Measurements from ENCODE around the gene HTR7. TPM values are rescaled to one million over a fixed set of nuclear protein-coding genes. Genes with fewer than 3 reads are reported as not detected.
"Not testable (repeated sequence)": the region's sequence is repeated elsewhere in the genome, so short reads cannot be mapped to it uniquely, and the experiment has no call there.

The HTR7 gene
- total RNA-seq, 1 donor from 2014 or later, result 1.8 TPM

GRCh38 chr10:90813594-90814365, 44.1 kb downstream of the HTR7 start:
- intact Hi-C loops (cut with DNase I), result no loop called here
- no peaks in the 10 kb centered on the region for H3K9me3 ChIP-seq
- TF ChIP-seq CTCF (IDR thresholded peaks at IDR 0.05), result no peak
- no peak overlapping the region for H3K27ac ChIP-seq
- H3K4me3 ChIP-seq, result no peak overlapping the region
- H3K27me3 ChIP-seq, result no peaks in the 10 kb centered on the region
- H3K4me1 ChIP-seq, result no peaks in the 10 kb centered on the region
- no peaks in the 10 kb centered on the region for H3K36me3 ChIP-seq
- DNase-seq (ENCODE audit: low spot score in 2 of 2), result no peak

- H3K27ac ChIP-seq; H3K4me3 ChIP-seq; H3K4me1 ChIP-seq; H3K27me3 ChIP-seq; H3K9me3 ChIP-seq; H3K36me3 ChIP-seq; DNase-seq (ENCODE audit: low spot score in 2 of 2); intact Hi-C loops (cut with DNase I): not testable (repeated sequence)
Observed at GRCh38 chr10:90807106-90807505, 50.7 kb downstream of the HTR7 start.

GRCh38 chr10:90806677-90807076, 51.2 kb downstream of the HTR7 start:
- H3K4me3 ChIP-seq, result no peak overlapping the region

GRCh38 chr10:90805206-90805605, 52.6 kb downstream of the HTR7 start:
- no peaks in the 10 kb centered on the region for H3K9me3 ChIP-seq
- intact Hi-C loops (cut with DNase I), result no loop called here
- no peak for DNase-seq (ENCODE audit: low spot score in 2 of 2)
- H3K4me3 ChIP-seq, result no peak overlapping the region
- H3K27ac ChIP-seq, result no peak overlapping the region
- no peak for TF ChIP-seq CTCF (IDR thresholded peaks at IDR 0.05)
- H3K27me3 ChIP-seq, result no peaks in the 10 kb centered on the region
- no peaks in the 10 kb centered on the region for H3K4me1 ChIP-seq
- no peaks in the 10 kb centered on the region for H3K36me3 ChIP-seq

More at GRCh38 chr10:90806677-90807076, 51.2 kb downstream of the HTR7 start:
- H3K9me3 ChIP-seq, result no peaks in the 10 kb centered on the region
- DNase-seq (ENCODE audit: low spot score in 2 of 2), result no peak
- no peaks in the 10 kb centered on the region for H3K36me3 ChIP-seq
- TF ChIP-seq CTCF (IDR thresholded peaks at IDR 0.05), result no peak
- intact Hi-C loops (cut with DNase I), result no loop called here
- no peaks in the 10 kb centered on the region for H3K4me1 ChIP-seq
- no peak overlapping the region for H3K27ac ChIP-seq
- H3K27me3 ChIP-seq, result no peaks in the 10 kb centered on the region

- Histone ChIP-seq H3K9me3 (no peaks in the 10 kb centered on the region), H3K4me3 (no peak overlapping the region), H3K36me3 (no peaks in the 10 kb centered on the region), H3K4me1 (no peaks in the 10 kb centered on the region), H3K27me3 (no peaks in the 10 kb centered on the region), H3K27ac (no peak overlapping the region)
- TF ChIP-seq CTCF (IDR thresholded peaks at IDR 0.05), result no peak
- intact Hi-C loops (cut with DNase I), result no loop called here
- DNase-seq (ENCODE audit: low spot score in 2 of 2), result no peak
Observed at GRCh38 chr10:90804354-90804753, 53.5 kb downstream of the HTR7 start.

- Histone ChIP-seq H3K4me1 (no peaks in the 10 kb centered on the region), H3K27me3 (no peaks in the 10 kb centered on the region), H3K9me3 (no peaks in the 10 kb centered on the region), H3K4me3 (no peak overlapping the region), H3K36me3 (no peaks in the 10 kb centered on the region), H3K27ac (no peak overlapping the region)
- intact Hi-C loops (cut with DNase I), result no loop called here
- TF ChIP-seq CTCF (IDR thresholded peaks at IDR 0.05), result no peak
- DNase-seq (ENCODE audit: low spot score in 2 of 2), result no peak
Observed at GRCh38 chr10:90801608-90802007, 56.2 kb downstream of the HTR7 start.

All from ascending aorta (tissue), 2 donors.